RPMI8226 (cell line): ENCODE measurements around the gene PCNX1.
"Not testable (repeated sequence)": the region's sequence is repeated elsewhere in the genome, so short reads cannot be mapped to it uniquely, and the experiment has no call there.

Experiments used
- DNase-seq: peaks from one replicate; pipeline ENCODE4 v3.0.0-alpha.2; 2015

Gene PCNX1

DNA sequence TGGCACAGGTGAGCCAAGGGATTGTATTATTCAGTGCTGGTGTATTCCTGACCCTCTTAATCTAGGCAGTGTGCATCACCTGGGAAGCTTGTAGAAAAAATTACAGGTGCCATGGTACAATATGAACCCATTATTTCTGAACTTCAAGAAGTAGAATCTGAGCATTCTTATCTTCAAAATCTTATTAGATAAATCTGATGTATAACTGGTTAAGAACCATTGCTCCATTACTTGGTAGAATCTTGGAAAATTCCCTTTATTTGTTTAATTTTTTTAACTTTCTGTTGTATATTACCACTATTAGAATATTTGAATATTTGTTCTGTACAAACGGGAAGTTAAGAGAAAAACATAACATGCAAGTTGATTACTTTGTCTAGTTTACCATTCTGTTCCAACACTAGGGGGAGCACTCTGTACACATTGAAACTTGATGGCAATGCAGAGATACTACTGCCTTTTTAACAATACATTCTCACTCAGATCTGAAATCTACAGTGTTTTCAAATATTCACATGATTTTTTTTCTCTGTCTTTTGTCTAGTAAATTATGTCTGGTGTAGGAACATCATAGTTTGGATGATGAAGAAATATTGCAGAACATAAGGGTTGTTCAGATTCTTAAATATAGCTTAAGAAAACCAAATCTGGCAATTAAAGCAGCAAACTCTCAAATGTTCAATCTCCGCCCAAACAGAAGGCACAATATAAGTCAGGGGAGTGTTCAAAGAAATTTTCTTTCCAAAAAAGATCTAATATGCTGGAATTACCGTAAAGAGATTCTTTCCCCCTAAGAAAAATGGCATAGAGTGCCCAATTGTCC, 196.6 kb downstream of the PCNX1 start:
- peak; percentile 59 for DNase-seq

DNA sequence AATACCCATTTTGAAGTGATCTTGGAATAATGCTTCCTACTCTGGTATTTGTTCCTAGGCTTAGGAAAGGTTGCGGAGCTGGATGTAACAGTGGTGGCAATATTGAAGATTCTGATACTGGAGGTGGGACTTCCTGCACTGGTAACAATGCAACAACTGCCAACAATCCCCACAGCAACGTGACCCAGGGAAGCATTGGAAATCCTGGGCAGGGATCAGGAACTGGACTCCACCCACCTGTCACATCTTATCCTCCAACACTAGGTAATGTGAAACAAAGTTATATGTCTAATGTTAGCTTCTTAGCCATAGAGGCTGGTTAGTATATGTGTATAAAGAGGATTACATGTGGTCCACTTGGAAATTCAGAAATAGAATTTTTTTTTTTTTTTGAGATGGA, 197.9 kb downstream of the PCNX1 start:
- DNase-seq: no peak

DNA sequence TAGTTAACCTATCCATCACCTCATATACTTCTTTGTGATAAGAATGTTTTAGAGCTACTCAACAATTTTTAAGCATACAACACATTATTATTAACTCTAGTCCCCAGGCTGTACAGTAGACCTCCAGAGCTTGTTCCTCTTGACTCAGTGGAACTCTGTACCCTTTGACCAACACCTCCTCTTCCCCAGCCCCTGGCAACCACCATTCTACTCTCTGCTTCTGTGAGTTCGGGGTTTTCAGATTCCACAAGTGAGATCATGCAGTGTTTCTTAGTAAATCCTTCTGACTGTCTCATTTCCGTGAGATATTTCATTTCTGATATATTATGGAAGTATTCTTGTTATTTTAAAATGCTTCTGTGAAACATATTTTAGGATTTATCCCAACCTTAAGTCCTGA, 200.7 kb downstream of the PCNX1 start:
- DNase-seq: no peak

DNA sequence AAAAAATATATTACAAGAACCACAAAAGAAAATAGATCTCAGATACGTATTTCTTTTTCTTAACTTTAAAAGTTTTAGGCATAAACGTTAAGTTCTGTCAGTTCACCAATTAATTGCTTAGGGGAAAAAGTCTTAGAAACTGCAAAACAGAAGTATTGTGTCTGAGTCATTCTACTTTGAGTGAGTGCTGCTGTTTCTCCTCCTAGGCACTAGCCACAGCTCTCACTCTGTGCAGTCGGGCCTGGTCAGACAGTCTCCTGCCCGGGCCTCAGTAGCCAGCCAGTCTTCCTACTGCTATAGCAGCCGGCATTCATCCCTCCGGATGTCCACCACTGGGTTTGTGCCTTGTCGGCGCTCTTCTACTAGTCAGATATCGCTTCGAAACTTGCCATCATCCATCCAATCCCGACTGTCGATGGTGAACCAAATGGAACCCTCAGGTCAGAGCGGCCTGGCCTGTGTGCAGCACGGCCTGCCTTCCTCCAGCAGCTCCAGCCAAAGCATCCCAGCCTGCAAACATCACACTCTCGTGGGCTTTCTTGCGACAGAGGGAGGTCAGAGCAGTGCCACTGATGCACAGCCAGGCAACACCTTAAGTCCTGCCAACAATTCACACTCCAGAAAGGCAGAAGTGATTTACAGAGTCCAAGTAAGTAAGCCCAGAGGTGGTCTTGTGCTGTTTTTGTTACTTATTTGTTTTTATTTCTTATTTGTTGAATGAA, 201.3 kb downstream of the PCNX1 start:
- DNase-seq: no peak

DNA sequence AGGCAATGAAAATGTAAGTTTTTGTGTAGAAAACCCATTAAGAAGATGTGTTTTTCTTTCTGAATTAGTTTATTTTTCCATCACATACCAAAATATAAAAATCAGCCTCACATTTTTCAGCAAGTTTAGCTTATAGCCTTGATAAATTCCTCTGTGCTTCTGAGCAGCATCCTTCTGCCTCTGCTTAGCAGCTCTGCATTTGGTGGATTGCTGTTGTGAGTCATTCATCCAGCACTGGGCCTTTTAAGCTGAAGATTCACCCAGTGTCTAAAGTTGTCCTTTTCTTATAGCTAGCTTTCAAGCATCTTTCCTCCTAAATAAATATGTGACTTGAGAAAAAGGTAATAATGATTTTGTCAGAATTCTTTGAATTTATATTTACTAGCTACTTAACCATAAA, 206.1 kb downstream of the PCNX1 start:
- DNase-seq: no peak

DNA sequence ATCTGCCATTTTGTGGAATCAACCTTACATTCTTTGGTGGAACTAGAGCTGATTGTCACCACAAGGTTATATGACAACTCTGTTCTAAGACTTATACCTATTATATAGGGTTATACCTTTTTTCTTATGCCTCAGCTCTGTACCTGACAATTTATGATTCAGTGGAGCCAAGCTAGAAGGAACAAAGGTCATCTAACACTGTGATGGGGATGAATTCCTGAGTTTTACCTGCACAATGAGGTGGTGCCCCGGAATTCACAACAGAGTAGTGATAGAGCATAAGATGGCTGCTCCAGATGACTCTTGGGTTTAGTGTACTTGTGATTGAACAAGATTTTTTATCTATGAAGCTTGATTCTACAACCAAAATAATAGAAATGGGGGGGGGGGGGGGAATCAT, 207.3 kb downstream of the PCNX1 start:
- no peak for DNase-seq

DNA sequence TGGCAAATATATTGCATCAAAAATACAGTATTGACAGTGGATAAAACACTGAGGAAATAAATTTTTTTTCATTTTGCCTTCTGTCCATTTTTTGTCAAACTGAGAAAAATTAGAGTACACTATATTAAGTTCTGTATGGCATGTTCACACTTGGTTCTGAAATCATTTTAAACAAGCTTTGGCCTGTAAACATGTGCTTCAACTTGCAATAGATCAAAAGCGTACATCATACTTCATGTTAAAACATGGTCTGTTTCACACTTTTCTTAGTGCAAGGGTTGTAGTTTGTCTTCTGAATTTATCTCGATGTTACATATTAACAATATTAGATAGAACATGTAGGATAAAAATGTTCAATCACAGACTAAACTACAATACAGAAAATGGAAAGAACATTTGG, 208.0 kb downstream of the PCNX1 start:
- DNase-seq: no peak

DNA sequence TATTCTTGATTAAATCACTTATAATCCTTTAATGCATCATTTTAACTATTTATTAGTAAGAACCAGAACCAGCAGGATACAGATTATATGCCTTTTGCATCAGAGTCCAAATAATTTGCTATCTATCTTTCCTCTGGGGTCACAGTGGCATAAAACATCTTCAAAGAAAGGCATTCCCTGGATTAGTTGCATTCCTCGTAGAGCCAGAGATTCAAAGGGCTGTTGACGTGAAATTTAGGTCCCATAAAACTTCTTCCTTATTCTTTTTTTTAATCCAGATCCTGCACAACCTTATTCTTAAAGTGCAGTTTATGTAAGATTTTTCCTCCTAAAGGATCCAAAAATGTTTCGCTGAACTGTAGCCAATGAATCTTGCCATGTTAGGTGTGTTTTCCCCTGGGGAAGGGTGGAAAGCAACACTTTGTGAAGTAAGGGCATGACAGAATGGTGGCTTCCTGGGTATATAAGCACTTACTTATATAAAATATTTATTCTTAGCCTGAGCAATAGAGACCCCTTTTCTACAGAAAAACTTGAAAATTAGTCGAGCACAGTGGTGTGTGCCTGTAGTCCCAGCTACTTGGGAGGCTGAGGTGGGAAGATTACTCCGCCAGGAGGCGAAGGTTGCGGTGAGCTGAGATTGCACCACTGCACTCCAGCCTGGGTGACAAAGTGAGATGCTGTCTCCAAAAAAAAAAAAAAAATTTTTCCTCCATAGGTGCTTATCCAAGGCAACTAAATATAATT, 208.7 kb downstream of the PCNX1 start:
- no peak for DNase-seq

DNA sequence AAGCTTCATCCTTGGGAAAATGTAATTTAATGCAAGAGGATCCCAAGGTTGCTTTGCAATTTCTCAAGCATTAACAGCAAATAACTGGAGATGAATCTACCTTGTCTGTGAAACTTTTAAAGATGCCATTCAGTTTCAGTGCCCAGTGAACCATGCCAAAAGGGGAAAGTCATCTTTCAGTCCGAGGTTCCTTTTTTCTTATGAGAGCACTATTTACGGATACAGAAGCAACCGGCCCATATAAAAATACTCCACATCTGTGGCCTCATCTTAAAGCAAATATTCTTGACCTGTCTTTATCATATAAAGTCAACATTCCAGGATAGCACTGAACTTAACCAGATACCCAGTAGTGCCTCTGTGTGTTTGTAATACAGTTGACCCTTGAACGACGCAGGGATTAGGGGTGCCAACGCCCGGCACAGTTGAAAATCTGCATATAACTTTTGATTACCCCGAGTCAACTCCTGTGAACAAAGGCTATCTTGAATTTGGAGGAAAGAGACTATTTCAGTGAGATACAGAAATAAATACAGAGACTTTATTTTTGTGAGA, 209.4 kb downstream of the PCNX1 start:
- no peak for DNase-seq

DNA sequence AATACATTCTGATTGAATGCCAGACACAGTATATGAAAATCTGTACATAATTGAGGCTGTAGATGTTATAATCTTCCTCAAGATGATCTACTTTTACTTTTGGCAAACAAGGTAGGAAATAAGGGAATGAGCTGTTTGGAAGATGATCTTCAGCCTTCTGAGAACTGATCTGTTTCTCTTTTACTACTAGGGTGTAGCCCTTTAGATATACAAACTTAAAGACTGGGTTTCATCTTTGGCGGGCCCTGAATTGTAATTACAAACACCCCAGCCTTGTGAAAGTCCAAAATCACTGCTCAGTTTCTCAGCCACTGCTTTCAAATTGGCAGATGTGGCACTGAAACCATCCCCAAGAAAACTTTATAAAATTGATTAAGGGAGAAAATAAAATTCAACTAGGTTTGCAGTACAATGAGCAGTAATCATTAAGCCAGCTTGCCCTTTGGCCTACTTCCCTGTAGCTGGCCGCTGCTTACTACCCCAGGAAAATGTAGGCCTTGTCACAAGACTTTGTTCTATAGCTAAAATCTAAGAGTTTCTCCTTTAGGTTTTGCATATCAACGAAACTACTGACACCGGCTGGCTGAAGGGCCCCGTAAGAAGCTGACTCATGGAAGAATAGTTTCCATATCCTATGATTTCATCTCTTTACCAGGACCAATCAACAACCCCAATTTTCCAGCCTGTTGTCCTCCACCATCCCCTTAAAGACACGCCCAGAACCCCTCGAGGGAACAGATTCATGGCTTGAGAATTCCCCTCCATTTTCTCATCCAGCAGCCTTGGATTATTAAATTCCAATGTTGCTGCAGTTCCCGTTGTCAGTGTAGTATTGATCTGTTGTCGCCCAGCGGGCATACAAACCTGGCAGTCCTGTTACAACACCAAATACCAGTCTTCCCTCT, 210.8 kb downstream of the PCNX1 start:
- DNase-seq: no peak

DNA sequence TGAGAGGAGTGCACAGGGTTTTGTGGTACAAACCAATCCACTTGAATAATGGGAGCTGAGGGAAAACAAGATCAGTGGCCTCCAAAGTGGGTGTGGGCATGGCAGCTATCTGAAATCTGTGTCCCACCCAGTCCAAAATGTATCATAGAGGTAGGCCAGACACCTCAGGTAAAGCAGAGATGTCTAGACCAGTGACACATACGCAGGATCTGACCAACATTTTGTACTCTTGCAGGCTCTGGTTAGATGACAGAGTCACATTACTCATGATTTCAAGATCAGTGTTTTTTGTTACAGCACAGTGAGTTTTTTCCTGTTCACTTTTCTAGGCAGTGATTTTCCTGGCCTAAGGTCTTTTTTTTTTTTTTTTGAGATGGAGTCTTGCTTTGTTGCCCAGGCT, 211.8 kb downstream of the PCNX1 start:
- no peak for DNase-seq

DNA sequence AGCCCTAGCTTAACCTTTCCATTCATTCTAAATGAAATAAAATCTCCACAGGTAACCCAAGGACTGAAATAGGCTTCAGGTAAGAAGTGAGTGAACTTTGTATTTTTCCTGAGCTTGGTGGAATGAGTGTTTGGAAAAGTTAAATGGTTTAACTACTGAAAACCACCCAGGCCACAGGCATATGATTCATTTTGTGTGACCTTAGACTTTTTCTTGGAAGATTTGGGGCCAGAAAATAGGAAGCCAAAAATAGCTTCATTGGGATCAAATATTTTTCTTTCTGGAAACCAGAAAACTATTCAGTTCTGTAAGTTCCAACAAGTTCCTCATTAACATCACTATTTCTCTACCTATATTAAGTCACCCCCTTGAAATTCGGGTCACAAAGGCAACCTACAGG, 212.6 kb downstream of the PCNX1 start:
- DNase-seq: no peak

DNA sequence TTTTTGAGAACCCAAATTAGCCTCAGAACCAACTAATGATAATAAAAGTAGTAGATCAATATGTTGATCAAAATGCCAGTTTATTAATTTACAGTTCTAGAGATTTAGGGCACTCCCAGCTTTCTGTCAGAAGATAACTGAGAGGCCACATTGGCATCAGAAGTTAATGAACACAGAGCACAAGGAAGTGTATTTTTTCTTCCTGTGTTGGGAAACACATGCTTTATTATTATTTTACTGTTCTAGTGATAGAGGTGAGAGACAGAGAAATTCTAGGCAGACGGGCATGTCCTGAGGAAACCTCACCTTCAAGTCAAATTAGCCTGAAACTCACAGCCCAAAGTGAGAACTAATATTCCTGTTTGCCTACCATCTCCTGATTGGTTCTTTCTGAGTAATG, 213.7 kb downstream of the PCNX1 start:
- no peak for DNase-seq

DNA sequence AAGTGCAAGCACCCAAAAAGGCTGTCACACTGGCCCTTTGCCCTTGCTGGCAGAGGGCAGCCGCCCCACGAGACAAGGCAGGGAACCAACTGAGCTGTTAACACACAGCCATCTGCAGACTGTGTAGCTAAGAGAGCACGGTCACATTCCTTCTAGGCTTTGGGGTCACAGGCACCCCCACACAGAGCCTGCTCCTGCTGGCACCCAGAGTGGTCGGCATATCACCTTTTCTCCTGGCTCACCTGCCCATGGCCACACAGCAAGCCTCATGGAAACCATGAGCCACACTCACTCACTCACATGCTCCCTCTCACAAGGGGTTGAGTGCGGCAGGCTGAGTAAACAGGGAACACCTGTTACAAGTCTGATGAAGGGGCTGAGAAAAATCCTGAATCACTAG, 214.5 kb downstream of the PCNX1 start:
- DNase-seq: no peak

DNA sequence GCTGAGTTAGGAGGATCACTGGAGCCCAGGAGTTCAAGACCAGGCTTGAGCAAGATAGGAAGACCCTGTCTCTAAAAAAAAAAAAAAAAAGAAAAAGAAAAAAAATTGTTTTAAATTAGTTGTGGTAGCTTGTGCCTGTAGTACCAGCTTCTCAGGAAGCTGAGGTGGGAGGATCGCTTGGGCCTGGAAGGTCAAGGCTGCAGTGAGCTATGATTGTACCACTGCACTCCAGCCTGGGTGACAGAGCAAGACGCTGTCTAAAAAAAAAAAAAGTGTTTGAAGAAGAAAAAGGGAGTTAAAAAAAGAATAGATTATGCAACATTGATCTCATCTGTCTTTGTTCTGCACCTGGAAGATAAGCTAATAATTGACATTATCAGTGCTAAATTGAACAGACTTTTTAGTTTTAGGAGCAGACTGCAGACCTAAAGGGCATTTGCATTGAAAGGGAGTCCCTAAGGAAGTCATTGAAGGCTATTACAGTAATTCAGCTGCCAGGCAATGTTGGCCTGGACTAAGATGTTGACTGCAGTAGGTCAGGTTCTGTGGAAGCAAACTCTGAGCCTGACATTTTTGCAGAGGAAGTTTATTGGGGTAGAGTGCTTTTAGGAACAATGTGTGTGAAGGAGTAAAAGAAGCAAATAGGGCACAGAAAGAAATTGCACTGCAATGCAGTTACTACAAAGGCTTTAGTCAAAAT, 215.8 kb downstream of the PCNX1 start:
- DNase-seq: no peak

DNA sequence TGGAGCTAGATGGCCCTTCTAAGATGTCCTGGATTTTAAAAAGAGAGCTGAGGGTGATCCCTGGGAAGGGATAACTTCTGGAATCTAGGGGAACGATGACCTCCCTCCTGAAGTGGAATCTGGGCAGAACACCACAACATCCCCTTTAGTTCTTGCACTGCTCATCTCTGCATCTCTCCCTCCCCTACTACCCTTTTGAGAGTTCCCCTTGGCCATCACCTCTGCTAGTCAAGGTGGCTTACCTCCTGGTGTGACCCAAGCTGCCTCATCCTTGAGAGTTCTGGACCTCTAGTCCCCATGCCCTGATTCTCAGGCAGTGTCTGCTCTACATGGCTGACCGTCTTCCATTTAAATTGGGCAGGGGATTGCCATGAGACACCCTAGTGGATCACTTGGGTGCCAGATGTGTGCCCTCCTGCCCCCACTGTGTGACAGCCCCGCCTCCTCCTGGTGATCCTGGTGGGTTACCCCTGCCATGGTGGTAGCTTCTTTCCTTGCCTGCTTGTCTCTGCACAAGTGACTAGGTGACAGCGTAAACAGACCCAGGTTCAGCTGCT, 216.4 kb downstream of the PCNX1 start:
- no peak for DNase-seq

DNA sequence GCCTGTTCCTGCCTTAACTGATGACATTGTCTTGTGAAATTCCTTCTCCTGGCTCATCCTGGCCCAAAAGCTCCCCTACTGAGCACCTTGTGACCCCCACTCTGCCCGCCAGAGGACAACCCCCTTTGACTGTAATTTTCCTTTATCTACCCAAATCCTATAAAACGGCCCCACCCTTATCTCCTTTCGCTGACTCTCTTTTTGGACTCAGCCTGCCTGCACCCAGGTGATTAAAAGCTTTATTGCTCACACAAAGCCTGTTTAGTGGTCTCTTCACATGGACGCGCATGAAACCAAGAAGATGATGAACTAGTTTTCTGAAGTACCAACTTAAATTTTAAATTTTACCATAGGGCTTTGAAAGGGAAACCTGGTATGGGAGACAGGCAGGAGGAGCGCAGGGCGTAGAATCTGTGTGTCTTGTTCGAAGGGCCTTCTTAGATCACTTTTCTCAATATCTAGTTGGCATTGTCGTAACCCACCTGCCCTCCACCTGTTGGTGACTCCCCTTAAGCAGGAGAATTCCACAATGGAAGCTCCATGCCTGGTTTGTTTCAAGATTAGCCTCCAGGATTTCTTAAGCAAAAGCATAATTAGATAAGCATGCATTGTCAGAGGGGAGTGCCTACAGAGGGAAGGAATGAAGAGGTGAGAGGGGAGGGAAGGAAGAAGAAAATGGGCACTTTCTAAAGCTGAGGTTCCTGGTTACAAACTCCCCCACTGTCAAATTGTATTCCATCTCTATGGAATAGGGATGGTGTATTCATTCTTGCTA, 222.6 kb downstream of the PCNX1 start:
- not testable (repeated sequence) for DNase-seq

DNA sequence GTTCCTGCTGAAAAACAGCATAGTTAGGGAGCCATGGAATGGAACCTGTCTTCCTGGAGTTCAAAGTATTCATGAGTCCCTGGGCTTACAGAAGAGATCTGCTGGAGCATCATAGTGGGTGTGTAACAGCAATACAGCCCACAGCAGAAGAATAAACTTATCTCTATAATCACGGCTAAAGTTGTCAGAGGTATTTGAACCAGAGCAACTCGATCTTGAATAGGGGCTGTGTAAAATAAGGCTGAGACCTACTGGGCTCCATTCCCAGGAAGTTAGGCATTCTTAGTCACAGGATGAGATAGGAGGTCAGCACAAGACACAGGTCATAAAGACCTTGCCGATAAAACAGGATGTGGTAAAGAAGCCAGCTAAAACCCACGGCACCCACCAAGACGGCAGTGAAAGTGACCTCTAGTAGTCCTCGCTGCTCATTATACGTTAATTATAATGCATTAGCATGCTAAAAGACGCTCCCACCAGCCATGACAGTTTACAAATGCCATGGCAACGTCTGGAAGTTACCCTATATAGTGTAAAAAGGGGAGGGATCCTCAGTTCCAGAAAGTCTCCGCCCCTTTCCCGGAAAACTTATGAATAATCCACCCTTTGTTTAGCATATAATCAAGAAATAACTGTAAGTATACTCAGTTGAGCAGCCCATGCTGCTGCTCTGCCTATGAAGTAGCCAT, 223.4 kb downstream of the PCNX1 start:
- DNase-seq: no peak

DNA sequence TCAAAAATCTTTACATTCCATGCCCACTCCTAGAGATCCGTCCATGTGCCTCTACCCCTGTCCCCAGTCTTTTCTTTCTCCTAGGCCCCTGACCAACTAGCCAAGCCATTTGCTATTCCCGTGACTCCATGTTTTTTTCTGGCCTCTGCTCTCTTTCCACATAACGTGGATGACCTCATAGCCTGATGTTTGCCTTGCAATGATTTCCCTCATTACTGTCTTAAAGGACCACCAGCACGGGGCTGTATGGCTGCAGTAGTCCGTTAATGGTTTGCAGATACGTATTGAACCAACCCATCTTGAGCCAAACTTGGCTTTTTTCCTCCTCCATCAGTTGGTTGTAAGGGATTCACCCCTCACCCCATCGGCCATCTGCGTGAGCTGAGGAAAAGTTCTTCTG, 226.0 kb downstream of the PCNX1 start:
- DNase-seq: no peak

DNA sequence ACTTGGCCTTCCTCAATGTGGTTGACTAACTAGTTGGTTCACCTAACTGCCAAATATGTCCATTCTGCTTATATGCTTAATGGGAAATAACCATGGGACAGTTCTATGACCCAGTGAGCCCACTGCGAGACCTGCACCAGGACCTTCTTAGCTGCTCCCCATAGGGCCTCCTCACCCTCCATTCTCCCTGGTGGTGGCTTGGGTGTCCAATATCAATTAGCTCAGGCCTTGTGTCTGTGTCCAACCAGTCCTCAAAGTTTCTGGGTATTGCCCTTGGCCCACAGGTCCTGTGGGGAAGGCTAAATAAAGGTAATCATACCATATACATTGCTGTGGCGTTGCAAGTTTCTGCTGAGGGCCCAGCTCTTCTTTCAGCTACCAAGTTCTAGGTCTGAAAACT, 228.2 kb downstream of the PCNX1 start:
- DNase-seq: no peak
